Measurements from ENCODE around the gene LIN54.

DNA sequence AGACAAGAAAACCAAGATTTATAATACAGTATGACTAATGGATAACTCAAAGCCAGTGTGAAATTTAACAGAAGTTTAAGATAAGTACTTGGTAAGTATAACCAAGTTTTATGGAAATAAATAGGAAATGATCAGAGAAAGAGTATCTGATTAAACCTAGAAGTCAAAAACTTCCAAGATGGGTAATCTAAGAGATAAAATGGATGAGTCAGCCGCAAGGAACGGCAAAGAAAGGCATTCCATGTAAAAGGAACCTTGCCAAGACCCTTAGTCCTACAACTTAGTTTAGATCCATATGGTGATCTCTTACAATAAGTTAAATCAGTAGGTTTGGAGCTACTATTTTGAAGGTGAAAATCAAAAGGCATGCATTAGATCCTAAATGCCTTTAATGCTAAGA lies 34.8 kb downstream of the LIN54 start:
- TF ChIP-seq, protein P1, sequence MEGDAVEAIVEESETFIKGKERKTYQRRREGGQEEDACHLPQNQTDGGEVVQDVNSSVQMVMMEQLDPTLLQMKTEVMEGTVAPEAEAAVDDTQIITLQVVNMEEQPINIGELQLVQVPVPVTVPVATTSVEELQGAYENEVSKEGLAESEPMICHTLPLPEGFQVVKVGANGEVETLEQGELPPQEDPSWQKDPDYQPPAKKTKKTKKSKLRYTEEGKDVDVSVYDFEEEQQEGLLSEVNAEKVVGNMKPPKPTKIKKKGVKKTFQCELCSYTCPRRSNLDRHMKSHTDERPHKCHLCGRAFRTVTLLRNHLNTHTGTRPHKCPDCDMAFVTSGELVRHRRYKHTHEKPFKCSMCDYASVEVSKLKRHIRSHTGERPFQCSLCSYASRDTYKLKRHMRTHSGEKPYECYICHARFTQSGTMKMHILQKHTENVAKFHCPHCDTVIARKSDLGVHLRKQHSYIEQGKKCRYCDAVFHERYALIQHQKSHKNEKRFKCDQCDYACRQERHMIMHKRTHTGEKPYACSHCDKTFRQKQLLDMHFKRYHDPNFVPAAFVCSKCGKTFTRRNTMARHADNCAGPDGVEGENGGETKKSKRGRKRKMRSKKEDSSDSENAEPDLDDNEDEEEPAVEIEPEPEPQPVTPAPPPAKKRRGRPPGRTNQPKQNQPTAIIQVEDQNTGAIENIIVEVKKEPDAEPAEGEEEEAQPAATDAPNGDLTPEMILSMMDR (IDR thresholded peaks at IDR 0.05) = no peak
- no peak for TF ChIP-seq POLR2A (IDR thresholded peaks at IDR 0.05)
